Activated CD8-positive, alpha-beta memory T cell treated with anti-CD3 and anti-CD28 coated beads, Interleukin-2, amount 50 U/mL, for 1 hour (primary cell): ENCODE measurements around the gene RXRA.

Experiments used
- DNase-seq: peaks from one replicate; pipeline ENCODE4 v3.0.0-alpha.2; 2020; ENCODE audit errors: extremely low read depth

RXRA gene

DNA sequence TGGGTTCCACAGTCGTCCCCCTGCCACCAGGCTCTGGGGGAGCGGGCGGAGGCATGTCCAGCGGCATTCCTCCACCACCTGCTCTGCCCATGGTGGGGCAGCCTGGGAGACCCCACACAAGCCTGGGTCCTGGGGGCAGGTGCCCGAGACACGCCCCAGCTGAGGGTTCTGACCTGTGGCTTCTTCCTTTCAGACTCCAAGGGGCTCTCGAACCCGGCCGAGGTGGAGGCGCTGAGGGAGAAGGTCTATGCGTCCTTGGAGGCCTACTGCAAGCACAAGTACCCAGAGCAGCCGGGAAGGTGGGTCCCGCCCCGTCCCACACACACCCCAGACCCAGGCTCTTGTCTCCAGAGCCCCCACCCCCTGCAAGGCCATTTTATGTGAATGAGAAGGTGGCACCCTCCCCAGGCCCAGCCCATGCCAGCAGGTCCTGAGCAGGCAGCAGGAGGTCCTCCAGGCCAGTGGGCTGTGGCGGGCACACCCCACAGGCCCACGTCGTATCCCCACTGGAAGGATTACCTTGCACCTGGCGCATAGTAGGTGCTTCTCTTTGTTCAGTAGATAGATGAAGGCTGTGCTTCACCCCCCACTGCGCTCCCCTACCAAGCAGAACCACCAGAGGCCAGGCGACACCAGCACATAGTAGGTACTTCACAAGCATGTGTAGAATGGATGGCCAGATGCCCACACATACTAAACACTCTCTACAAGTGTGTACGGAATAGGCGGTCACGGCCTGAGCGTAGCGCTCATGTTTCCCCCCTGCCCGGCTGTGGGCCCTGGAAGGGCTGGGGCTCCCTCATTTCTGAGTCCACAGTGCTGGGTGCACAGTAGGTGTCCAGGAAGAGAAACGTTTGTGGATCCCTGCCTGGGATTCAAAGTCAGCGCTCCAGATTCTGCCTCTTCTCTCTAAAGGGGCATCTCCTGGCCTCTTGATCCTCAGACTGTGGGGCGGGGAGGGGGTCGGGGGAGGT, 107.9 kb downstream of the RXRA start:
- no peak for DNase-seq

DNA sequence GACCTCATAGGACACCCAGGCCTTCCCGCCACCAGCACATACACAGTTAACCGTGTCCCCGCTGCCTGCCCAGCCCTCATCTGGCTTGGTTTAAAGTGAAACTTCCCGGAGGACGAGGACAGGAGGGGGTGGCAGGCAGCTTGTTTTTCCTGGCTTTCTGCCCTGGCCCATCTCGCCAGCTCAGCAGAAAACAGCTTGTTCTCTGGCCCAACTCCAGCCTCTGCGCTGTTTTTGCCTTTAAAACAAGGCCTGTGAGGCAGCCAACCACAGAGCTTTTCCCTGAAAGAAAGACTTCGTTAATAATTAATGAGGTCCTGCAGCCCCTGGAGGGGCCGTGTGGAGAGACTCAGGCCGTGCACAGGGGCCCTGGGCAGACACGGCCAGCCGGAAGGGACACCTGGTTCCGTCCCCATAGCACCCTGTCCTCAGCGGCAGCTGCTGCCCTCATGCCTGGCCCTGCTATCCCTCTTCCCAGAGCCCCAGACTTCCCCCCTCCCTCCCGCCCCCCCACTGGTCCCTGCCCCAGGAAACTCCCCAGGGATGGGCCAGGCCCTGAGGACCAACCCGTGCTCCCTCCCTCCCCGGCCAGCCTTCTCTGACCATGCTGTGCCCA, 108.7 kb downstream of the RXRA start:
- no peak for DNase-seq

DNA sequence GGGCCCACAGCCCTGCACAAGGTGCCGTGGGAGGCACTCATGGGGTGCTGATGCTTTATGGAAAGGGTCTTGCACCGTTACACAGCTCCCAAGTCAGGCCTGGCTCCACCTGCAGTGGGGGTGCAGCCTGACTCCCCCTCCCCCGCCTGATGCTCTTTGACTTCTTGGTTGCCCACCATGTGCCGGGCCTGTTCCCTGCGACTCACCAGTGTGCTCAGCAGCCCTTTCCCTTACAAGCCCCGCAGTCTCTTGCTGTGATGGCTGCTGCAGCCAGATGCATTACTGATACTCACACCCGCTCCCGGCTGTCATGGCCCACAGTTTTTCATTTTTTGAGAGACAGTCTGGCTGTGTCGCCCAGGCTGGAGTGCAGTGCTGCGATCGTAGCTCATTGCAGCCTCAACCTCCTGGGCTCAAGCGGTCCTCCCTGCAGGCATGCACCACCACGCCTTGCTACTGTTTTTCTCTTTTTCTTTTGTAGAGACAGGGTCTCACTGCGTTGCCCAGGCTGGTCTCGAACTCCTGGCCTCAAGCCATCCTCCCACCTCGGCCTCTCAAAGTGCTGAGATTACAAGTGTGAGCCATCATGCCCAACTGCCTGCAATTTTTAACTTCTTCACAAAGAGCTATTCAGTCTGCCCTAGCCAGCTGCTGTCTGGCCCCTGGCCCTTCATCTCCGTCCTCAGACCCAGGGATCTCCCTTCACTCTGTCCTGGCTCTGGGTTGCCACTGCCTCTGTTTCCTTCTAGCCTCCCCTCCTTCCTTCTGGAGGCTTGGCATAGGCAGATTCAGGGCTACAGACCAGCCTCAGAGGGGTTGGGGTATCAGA, 109.5 kb downstream of the RXRA start:
- no peak for DNase-seq

DNA sequence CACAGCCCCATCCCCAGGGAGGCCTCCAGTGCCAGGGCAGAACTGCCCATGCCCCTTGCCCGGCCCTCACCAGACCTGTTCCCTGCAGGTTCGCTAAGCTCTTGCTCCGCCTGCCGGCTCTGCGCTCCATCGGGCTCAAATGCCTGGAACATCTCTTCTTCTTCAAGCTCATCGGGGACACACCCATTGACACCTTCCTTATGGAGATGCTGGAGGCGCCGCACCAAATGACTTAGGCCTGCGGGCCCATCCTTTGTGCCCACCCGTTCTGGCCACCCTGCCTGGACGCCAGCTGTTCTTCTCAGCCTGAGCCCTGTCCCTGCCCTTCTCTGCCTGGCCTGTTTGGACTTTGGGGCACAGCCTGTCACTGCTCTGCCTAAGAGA, 110.1 kb downstream of the RXRA start:
- DNase-seq: no peak

DNA sequence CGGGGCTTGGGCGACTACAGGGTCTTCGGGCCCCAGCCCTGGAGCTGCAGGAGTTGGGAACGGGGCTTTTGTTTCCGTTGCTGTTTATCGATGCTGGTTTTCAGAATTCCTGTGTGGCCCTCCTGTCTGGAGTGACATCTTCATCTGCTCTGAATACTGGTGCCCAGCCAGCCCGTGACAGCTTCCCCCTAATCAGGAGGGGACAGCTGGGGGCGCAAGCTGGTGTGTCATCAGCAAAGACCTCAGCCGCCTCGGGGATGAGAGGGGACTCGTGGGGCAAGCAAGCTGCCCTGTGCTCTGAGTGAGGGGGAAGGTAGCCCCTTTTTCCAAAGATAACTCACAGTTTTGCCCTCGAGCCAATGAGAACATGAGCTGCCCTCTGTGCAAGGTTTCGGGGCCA, 110.7 kb downstream of the RXRA start:
- no peak for DNase-seq

DNA sequence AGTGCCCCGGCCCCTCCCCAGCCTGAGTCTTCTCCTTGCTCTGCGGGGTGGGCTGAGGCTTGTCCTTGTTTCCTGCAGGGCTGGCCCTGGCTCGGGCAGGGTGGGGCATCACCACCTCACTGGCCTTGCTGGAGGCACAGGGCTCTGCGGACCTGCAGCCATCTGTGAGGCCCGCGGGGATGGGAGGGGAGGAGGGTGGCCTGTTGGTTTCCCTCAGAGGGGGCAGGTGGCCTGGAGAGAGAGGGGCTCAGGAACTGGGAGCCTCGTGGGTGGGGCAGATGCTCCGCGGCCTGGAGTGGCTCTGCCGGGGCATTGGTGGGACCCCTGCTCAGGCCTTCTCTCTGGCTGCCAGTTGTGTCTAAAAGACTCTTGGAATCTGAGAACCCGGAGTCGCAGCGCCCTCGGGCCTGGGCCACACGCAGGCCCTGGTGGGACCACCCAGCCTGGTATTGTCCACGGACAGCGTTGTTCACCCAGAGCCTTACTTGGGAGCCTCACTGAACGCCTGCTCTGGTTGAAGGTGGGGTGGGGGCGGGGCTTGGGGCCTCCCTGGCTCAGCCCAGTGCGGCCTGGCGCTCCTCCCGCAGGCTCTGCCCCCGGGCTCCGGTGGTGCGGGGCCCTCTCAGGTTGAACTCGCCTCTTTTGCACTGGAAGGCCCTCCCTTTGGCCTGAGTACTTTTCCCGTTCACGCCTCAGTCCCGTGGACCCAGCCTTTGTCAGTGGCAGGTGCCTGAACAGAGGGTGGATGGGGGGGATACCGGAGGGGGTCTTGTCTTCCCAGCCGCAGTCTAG, 111.3 kb downstream of the RXRA start:
- no peak for DNase-seq

DNA sequence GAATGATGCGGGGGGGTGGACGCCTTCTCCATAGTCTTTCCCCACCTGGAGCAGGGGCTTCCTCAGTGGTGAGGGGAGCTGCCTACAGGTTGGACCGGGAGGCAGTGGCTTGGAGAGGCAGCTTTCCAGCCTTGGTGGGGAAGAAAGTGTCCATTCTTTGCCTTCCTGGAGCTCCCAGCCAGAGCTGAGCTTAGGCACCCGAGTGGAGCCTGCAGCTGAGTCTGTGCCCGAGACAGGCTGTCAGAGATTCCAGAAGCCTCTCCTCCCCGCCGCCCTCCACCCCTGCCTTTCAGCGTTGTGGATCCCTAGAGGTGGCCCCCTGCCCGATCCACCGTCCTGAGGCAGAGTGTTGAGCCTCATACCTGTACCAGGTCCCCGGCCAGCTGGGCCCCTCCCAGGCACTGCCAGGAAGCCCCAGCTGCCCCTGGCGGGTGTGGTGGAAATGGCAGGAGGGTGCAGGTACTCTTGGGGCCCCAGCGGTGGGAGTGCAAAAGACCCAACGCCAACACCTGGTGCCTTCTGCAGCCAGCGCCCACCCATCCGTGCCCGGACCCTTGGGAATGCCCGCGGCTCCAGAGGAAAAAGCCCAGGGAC, 112.0 kb downstream of the RXRA start:
- no peak for DNase-seq

DNA sequence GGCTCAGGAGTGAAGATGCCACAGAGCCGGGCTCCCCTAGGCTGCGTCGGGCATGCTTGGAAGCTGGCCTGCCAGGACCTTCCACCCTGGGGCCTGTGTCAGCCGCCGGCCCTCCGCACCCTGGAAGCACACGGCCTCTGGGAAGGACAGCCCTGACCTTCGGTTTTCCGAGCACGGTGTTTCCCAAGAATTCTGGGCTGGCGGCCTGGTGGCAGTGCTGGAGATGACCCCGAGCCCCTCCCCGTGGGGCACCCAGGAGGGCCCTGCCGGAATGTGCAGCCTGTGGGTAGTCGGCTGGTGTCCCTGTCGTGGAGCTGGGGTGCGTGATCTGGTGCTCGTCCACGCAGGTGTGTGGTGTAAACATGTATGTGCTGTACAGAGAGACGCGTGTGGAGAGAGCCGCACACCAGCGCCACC, 113.1 kb downstream of the RXRA start:
- DNase-seq: no peak

DNA sequence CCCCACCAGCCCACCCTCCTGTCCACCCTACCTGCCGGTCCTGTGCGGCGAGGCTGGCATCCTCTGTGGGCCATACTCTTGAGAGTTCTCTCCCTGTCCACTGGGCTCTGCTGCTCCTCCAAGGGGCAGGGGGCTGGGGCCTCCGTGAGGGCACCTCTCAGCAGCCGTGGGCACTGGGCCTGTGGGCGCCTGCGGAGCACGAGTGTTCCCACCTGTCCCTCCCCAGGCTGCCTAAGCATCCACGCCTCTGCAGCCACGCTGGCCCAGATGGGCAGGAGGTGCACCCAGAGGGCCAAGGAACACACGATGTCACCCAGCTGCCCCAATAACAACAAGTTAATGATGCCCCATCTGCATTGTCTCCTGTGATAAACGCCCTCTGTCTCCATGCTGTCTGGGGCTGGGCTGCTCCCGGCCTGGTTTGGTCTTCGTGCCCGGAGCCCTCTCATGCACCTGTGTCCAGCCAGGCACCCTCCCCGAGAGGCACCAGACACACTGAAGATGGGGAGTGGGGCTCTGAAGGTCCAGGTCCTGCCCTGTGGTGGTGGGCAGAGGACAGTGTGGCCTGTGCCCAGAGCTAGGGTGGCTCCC, 114.5 kb downstream of the RXRA start:
- no peak for DNase-seq

DNA sequence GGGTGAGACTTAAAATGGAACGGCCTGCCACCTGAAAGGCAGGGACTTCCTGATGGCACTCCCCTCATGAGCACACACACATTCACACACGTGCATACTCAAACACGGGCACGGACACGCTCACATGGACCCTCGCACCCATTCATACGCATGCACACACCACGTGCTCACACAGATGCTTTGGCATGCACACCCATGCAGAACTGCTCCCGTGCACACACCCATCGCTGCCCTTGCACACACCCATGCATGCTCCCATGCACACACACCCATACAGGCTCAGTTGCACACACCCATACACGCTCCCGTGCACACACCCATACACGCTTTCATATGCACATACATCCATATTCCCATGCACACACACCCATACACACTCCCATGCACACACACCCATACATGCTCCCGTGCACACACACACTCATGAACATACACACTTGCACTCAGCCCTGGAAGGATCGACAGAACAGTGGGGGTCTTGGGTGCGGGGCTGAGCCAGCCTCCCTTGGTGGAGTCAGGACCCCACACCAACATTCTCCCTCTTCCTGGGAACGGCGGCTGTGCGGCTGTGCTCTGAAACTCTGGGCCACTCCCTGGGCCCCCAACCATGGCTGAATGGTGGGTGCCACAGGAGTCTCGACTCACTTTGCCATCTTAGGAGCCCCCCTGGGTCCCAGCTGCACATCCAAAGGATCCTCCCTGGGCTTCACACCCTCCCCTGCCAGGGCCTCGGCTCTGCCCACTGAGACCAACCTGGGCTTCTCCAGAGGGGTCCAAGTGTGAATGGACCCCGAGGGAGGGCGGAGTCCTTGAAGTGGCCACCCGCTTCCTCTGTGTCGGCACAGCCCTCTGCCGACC, 115.2 kb downstream of the RXRA start:
- DNase-seq: no peak

DNA sequence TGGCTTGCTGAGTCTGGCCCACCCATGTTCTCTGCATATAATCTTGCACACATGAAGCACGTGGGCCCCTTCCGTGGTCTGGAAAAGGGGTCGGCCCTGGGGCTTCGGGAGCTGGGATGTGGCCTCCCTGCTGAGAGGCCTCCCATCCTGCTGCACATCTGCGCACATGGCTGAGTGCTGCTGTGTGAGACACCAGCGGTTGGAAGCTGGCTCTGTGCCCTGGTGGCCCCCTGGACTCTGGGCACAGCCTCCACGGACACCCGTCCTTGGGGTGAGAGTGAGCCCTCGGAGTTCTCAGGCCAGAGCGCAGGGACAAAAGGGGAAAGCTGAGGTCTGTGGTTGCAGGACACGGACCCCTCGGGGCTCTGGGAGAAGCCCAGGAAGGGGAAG, 115.8 kb downstream of the RXRA start:
- no peak for DNase-seq

DNA sequence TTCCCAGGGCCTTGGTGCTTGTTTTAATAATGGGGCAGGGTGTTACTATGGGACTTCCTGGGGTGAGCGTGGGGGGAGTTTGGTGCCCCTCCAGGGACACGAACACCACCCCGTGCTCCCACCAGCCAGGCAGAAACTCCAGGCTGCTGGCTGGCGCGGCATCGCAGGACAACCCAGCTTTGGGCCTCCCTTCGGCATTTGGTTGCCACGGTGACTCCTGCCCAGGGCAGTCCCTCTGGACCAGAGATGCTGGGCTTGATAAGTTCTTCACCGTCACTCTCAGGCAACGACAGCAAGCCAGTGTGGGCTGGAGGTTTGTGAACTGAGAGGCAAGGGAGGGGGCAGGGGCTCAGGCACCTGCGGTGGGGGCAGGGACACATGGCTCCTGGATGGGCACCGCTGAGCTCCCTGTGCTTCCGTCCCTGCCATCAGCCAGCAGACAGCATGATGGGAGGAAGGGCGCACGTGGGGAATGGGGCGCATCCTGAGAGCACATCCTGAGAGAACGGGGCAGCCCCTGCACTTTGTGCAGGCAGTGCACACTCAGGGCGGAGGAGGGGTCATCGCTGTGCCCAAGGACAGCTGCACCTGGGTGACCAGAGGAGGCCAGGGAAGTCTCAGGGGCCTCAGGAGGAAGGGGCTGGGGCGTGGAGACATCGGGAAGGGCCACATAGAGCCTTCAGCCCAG, 116.4 kb downstream of the RXRA start:
- DNase-seq: no peak

DNA sequence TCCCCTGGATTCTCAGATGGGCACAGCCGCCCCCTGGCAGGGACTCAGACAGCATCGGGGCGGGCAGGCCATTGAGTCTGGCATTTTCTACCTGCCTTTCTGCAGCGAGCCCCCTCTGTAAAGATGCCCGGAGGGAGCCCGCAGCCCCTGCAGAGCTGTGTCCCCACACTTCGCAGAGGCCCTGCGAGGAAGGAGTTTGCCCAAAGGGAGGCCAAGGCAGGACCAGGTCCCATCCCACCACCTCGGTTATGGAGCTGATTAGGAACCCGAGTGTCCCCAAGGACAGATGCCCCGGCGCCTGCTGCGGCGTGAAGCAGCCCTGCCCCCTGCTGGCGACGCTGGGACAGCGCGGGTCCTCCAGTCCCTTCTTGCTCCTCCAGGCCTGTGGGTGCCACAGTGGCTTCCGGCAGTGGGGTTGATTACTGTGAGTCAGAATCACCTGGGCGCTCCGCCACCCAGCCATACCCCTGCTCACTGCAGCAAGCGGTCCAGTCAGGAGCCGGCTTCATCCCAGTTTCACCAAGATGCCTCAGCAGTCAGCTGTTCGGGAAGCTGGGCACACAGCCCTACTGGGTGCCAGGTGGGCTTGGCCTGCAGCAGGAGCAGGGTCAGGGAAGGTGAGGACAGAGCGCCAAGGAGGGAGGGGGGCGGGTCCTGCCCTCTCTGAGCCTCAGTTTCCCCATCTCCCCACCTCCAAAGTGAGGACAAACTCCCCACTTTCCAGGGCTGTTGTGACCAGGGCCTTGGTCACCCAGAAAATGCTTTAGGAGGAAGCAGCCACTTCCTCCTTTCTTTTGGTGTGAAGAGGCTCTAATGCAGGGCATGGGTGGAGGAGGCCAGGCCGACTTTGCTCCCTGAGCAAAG, 117.2 kb downstream of the RXRA start:
- peak; percentile 77 for DNase-seq

DNA sequence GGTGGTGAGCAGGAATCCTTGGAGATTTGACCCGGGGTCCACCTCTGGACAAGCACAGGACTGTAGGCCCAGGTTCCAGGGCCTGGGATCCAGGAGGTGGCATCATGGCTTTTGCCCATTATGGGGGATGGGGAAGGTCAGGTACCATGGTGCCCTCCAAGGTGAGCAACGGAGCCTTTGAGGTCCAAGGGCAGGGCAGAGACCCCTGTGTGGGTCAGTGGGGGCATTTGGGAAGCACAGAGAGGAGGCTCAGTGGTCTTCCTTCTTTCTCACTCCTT, 117.7 kb downstream of the RXRA start:
- no peak for DNase-seq

DNA sequence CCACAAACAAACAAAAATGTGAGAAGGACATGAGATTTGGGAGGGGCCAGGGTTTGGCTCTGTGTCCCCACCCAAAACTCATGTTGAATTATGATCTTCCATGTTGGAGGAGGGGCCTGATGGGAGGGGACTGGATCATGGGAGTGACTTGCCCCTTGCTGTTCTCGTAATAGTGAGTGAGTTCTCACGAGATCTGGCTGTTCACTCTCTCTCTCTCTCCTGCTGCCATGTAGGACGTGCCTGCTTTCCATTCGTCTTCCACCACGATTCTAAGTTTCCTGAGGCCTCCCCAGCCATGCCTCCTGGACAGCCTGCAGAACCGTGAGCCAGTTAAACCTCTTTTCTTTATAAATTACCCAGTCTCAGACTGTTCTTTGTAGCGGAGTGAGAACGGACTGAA, 118.7 kb downstream of the RXRA start:
- DNase-seq: no peak

DNA sequence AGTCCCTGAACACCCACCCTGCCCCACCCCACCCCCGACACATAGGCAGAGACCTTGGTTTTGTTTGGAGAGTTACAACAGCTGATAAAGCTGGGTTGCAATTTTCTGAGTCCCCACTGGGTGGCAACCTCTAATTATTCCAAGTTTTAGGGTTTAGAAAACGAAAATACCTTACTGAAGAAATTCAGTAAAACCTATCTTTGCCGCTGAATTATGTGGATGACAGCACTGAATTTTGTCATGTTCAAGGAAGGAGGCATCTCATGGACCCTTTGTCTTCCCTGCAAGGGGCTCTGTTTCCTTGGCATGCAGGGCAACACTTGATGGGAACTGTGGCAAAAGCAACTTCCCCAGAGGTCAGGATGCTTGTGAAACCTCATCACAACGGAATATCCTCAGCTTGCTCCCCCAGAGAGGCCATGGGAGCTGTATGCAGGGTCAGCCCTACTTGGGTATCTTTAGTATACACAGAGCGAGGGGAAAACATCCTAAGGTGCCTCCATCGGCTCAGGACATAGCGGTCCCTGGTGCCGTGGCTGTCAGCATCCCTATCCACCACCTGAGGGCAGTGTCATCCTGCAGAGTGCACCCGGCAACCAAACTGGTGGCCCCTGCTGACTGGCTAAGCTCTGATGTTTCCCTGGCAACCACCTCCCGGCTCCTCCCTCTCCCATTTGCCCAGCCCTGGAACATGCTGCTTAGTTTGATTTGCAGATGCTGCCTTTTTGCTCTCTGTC, 123.1 kb downstream of the RXRA start:
- peak; percentile 69 for DNase-seq

DNA sequence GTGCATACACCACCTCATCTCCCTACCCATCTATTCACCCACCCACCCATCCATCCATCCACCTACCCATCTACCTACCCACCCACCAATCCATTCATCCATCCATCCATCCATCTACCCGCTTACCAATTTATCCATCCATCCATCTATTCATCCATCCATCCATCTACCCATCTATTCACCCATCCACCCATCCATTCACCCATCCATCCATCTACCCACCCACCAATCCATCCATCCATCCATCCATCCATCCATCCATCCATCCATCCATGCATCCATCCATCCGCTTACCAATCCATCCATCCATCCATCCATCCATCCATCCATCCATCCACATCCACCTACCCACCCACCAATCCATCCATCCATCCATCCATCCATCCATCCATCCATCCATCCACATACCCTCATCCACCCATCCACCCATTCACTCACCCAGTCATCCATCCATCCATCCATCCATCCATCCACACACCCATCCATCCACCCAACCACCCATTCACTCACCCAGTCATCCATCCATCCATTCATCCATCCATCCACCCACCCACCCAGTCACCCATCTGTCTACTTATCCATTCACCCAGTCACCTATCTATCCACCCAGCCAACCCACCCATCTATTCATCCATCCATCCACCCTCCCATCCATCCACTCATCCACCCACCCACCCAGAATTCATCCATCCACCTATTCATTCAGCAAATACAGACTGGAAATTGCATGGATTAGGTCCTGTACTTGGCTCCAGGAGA, 125.6 kb downstream of the RXRA start:
- DNase-seq: no peak
